Activated naive CD8-positive, alpha-beta T cell (primary cell): ENCODE results near the gene BRSK2.

Experiments used
- H3K27ac Mint-ChIP-seq: one replicate; pipeline ENCODE4 v1.8.0; 2021; ENCODE audit warnings: mixed read lengths
- H3K27me3 Mint-ChIP-seq: one replicate; pipeline ENCODE4 v1.8.0; 2021; ENCODE audit warnings: mixed read lengths
- H3K36me3 Mint-ChIP-seq: one replicate; pipeline ENCODE4 v1.8.0; 2021; ENCODE audit warnings: mixed read lengths
- H3K4me1 Mint-ChIP-seq: one replicate; pipeline ENCODE4 v1.8.0; 2021; ENCODE audit warnings: low read depth, mixed read lengths
- H3K4me3 Mint-ChIP-seq: one replicate; pipeline ENCODE4 v1.8.0; 2021; ENCODE audit warnings: mild to moderate bottlenecking, mixed read lengths
- H3K9me3 Mint-ChIP-seq: one replicate; pipeline ENCODE4 v1.8.0; 2021; ENCODE audit warnings: low read depth, mixed read lengths

BRSK2 gene

DNA sequence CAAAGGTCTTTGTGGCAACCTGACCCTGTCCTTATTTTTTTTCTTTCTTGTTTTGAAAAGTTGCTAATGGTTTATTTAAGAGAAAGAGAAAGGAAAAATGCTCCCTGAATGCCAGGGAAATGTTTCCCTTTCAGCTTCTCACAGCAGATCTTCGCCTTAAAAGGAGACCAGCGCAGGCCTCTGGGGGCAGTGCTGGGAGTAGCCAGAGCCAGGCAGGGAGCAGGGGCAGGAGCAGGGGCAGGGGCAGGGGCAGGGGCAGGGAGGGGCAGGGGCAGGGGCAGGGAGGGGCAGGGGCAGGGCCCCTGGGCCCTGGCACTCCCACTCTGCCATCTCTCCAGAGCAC lies 91.7 kb downstream of the BRSK2 start:
- Mint-ChIP-seq H3K4me1 (peaks cover 8% of the 10 kb centered on the region), H3K27me3 (no peaks in the 10 kb centered on the region), H3K36me3 (peaks cover 2% of the 10 kb centered on the region), H3K9me3 (no peaks in the 10 kb centered on the region), H3K4me3 (no peak overlapping the region), H3K27ac (no peak overlapping the region)

DNA sequence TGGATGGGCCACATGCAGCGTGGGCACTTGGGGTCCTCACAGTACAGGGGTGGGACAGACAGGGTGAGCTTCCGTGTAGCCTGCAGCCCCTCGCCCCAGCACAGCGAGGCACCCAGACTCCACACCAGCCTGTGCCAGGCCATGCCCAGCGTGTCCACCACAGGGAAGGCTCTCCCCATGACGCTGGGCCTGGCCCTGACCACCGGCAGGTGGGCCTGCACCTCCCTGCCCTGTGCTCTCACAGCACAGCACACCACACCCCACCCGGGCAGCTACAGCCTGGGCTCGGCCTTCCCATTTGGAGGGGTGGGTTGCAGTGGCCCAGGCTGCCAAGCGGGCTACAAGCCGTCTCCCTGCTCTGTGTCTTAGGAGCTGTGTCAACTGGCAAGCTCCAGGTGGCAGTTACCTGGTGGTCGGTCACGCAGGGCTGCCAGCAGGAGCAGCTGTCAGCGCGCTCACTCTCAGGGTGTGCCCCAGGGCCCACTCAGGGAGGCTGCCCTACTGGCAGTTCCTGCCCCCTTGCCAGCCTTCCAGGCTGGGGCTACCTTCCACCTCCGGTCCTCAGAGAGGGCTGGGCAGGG lies 92.2 kb downstream of the BRSK2 start:
- peaks cover 8% of the 10 kb centered on the region for H3K4me1 Mint-ChIP-seq

DNA sequence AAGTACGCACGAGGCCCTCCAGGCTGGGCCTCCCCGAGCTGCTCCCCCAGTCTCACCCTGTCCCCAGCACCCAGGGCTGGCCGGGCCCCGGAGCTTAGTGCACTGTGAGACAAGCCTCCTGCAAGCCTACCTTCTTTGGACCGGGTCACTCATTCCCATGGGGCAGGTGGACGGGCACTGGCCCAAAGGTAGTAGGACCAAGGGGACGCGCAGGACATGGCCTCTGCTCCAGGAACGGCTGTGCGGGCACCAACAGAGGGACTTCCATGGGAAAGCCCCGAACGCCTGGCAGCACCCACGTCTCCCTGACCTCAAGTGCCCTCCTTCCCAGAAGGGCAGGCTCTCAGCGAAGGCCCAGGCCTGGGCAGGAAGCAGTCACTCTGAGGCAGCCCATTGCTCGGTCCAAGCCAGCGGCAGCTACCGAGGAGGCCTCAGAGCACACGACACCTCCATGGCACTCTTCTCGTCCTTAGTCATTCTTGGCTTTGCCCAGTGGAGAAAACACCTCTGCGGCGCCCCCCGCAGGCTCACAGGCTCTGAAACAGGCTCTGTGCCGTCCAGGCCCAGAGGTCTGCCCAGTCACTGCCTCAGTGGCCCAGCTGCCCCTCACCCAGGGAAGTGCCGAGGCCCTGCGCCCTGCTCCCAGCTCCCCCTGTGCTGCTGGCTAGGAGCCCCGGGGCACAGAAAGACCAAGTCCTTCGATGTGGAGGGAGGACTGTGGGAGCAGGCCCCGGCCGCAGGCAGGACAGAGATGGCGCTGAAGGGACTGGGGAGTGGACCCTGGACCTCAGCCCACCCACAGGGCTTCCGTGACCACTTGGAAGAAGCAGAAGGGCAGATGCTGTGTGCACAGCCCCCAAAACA lies 93.1 kb downstream of the BRSK2 start:
- Mint-ChIP-seq H3K27ac (no peak overlapping the region), H3K9me3 (no peaks in the 10 kb centered on the region), H3K36me3 (peaks cover 2% of the 10 kb centered on the region), H3K27me3 (no peaks in the 10 kb centered on the region), H3K4me3 (no peak overlapping the region), H3K4me1 (peaks cover 13% of the 10 kb centered on the region)

More for the DNA sequence above, 92.2 kb downstream of the BRSK2 start:
- peaks cover 2% of the 10 kb centered on the region for H3K36me3 Mint-ChIP-seq
- no peak overlapping the region for H3K27ac Mint-ChIP-seq
- H3K4me3 Mint-ChIP-seq, result no peak overlapping the region
- H3K9me3 Mint-ChIP-seq, result no peaks in the 10 kb centered on the region
- H3K27me3 Mint-ChIP-seq, result no peaks in the 10 kb centered on the region

DNA sequence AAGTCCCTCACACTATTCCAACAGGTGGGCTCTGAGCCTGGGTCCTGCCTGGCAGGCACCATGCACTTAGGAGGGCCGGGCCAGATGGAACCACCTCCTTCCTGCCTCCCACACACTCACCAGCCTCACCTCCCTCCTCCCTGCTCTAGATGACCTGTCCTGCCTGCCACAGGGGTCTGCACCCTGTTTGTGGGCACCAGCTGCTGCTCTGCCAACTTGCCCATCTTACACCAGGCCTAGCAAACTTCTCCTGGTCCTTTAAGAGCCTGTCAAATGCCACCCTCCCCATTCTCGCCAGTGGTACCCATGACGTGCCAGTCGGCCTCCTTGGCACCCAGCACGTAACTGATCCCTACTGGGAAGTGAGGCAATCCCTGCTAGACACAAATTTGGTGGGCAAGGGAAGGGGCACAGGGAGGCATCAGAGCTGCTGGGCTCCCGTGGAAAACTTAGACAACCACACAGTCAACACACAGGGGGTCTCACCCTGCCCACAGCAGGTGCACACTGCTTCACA lies 93.8 kb downstream of the BRSK2 start:
- Mint-ChIP-seq H3K9me3 (no peaks in the 10 kb centered on the region), H3K4me3 (no peak overlapping the region), H3K36me3 (peaks cover 2% of the 10 kb centered on the region), H3K27me3 (no peaks in the 10 kb centered on the region), H3K4me1 (peaks cover 20% of the 10 kb centered on the region), H3K27ac (no peak overlapping the region)

DNA sequence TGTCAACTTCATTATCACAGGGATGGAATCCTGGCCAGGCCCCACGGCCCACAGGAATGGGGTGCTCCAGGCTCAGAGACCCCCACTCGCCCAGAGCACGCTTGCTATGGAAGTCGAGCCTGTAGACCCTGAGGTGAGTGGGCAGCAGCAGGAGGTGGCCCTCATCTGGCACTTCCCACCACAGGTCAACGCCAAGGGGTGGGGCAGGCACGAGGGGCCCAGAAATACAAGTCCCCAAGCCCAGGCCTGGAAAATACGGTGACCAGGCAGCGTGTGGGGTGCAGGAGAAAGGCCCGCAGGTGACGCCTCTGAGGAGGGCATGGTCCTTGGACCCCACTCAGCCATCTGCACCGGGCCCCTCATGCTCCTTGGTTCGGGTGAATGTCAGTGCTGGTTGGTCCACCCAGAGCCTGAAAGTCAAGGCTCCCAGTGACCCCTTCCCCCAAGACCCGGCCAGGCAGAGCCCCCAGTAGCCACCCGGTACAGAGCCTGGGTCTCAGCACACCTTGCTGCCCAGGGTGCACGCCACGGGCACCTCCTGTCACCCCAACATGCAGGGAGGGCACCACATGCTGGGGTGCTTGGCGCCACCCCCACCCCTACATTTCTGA lies 94.4 kb downstream of the BRSK2 start:
- H3K36me3 Mint-ChIP-seq, result no peaks in the 10 kb centered on the region
- H3K27ac Mint-ChIP-seq, result no peak overlapping the region
- H3K27me3 Mint-ChIP-seq, result no peaks in the 10 kb centered on the region
- no peaks in the 10 kb centered on the region for H3K9me3 Mint-ChIP-seq
- no peak overlapping the region for H3K4me3 Mint-ChIP-seq
- peaks cover 20% of the 10 kb centered on the region for H3K4me1 Mint-ChIP-seq

DNA sequence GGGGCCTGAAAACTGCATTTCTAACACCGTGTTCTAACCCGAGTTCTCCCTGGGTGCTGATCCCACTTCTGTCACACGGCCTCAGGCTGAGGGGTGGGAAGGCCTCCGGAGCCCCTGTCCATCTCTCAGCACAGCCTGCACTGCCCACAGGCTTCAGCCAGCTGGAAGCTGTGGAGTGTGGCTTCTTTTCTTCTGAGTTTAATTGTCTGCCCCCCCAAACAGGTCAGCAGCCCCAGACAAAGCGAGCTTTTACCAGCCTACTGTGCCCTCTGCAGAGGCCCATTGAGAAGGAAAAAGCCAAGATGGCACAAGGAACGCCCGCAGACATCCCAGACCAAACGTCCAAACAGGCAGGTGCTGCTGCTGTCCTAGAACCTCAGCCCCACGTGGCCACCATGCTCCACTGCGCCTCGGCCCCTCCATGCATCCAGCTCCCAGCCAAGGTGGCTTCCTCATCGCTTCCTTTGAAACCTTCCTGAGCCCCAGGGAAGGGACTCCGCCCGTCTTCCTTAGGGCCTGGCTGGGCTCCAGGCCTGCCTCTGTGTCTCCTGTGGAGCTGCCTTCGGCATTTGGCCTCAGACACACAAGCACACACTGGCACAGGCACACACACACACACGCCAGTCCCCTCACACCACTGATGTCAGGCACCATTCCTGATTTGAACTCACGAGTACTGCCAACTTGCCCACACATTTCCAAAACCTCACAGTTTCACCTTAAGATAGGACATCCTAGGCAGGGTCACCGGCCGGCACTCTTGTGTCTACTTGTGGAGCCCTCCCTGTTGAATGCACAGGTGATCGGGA lies 95.2 kb downstream of the BRSK2 start:
- no peaks in the 10 kb centered on the region for H3K9me3 Mint-ChIP-seq
- peak overlapping the region; percentile 46 for H3K27ac Mint-ChIP-seq
- no peaks in the 10 kb centered on the region for H3K36me3 Mint-ChIP-seq
- no peak overlapping the region for H3K4me3 Mint-ChIP-seq
- no peaks in the 10 kb centered on the region for H3K27me3 Mint-ChIP-seq
- H3K4me1 Mint-ChIP-seq, result peaks cover 24% of the 10 kb centered on the region

DNA sequence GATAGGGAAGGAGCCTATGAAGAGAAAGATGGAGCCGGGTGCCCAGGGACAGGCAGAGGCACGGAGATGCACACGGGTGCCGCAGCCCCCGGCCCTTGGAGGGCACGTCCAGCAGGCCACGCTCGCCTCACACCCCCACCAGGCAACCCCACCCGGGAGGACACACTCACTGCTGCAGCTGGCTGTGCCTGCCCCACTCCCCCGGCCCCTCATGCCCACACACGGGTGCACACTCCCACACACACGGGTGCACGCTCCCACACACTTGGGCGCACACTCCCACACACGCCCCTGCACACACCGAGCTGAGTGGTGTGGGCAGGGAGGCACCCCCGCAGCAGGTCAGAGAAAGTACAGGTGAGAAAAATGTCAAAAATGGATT lies 95.8 kb downstream of the BRSK2 start:
- H3K4me3 Mint-ChIP-seq, result no peak overlapping the region
- H3K36me3 Mint-ChIP-seq, result no peaks in the 10 kb centered on the region
- no peaks in the 10 kb centered on the region for H3K9me3 Mint-ChIP-seq
- peaks cover 24% of the 10 kb centered on the region for H3K4me1 Mint-ChIP-seq
- H3K27ac Mint-ChIP-seq, result peak overlapping the region; percentile 46
- H3K27me3 Mint-ChIP-seq, result no peaks in the 10 kb centered on the region

DNA sequence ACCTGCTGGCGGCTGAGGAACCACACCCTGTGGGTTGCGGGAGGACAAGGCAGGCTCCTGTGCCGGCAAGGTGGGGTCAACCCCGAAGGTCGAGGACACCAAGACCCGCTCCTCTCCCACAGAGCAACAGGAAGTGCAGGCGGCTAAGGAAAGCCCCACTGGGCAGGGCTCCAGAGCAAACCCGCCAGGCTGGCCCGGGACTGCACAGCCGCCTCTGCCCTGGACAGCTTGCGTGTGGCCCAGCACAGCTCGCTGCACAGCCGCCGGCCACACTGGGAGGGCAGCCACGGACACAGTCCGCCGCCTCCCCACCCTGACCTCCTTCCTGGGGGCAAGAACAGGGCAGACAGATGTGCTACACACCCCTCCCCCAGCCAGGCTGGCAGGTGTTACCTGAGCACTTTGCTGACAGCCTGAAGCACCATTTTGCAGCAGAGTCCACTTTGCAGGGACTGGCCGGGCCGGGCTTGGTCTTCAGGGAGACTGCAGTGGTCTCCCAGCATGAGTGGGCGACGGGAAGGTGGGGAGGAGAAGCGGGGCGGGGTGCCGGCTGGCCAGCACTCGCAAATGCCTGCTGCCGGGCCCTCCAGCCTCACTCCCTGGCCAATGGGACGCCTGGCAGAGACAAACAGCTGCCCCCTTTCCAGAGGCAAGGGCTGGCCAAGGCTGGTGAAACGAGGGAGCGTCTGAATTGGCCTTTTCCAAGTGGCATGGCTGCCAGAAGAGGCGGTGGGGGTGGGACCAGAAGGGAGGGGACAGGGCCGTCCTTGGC lies 96.5 kb downstream of the BRSK2 start, which contains the start of gene MOB2:
Gene MOB2 (minus strand): TSS at position 726 of the 772 bp plus-strand sequence. CDS start 223 bp downstream, at position 503.
- no peaks in the 10 kb centered on the region for H3K9me3 Mint-ChIP-seq
- no peaks in the 10 kb centered on the region for H3K36me3 Mint-ChIP-seq
- no peaks in the 10 kb centered on the region for H3K27me3 Mint-ChIP-seq
- H3K4me3 Mint-ChIP-seq, result no peak within 1 kb of the TSS
- peaks cover 24% of the 10 kb centered on the region for H3K4me1 Mint-ChIP-seq
- H3K27ac Mint-ChIP-seq, result peak within 1 kb of the TSS; percentile 28

DNA sequence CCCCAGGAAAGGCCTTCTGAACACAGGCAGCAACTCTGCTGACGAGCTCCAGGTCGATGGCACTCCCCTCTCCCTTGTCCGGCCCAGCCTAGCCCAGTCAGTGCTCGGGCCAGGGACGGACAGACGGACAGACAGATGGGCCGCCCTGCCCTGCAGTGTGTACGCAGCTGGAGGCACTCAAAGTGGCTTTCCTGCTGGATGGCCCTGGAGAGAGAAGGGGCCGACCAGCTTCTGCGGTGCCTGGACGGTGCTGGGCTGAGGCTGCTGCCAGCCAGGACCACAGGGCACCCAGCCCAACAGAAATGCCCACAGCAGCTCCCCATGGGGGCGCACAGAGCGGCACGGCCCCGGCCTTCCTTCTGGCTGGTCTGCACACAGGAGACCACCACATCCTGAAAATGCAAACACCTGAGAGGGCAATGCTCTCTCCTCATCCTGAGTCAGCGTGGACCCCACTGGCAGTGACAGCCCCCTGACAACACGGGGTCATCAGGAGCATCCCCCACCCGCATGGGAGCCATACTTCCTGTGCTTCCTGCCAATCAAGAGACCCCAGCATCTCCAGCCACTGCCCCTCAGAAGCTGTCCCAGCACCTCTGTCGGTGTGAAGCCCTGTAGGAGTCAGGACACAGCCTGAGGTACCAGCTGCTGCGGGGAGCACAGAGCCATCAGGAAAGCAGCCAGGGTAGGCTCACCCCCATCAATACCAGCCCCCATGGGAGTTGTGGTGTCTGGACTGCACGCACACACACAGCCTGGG lies 97.5 kb downstream of the BRSK2 start:
- Mint-ChIP-seq H3K9me3 (no peaks in the 10 kb centered on the region), H3K27me3 (no peaks in the 10 kb centered on the region), H3K4me3 (no peak overlapping the region), H3K4me1 (peaks cover 27% of the 10 kb centered on the region), H3K36me3 (no peaks in the 10 kb centered on the region), H3K27ac (no peak overlapping the region)

DNA sequence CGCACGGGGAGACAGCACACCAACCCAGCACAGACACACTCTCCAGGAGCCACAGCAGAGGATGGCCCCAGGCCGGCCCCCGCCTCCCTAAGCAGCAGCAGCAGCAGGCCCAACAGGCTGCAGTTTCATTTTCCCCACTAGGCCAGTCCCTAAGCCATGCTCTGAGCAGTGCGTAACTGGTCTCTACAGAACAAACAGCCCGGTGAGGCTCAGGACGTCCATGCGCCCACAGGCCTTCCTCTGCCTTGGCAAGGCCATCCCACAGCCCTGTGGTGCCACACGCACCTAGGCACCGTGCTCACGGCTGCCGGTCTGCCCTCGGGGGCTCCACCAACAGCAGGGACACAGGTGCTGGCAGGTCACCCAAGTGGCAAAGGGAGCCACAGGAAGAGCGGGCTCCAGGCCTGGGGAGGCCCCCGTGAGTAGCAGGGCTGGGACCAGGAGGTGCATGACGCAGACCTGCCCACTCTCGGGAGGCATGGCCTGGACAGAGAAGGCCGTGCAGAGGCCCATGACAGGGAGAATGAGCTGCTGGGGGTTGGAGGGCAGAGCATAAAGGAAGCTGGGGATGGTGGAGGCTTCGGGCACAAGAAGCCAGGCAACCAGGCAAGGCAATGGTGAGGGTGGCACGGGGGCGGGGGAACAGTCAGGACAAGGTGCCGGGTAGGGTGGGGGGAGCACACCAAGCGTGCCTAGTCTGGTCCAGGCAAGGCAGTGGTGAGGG lies 98.3 kb downstream of the BRSK2 start:
- Mint-ChIP-seq H3K27me3 (no peaks in the 10 kb centered on the region), H3K9me3 (no peaks in the 10 kb centered on the region), H3K4me3 (no peak overlapping the region), H3K4me1 (peaks cover 35% of the 10 kb centered on the region), H3K36me3 (no peaks in the 10 kb centered on the region), H3K27ac (no peak overlapping the region)

DNA sequence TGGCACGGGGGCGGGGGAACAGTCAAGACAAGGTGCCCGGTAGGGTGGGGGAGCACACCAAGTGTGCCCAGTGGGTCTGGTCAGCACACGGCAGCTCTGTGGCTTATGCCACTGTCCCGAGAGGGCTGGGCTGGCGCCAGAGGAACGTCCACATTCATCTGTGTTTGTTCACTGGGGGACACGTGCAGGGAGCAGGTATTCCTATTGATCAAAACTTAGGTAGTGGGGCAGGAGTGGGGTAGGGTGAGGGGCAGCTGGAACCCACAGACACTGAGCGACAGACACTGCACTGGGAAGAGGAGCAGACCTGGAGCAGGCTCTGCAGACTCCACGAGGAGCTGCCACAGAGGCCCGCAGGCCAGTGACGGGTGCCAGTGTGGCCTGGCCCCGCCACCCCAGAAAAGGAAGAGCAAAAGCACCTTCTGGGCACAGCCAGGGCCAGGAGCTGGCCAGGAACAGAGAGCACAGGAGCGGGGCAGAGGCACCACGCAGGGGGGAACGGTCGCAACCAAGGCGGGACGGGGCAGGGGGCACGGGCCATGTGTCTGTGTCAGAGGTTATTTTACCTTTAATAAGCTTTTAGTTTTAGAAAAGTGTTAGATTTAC lies 98.9 kb downstream of the BRSK2 start:
- H3K36me3 Mint-ChIP-seq, result no peaks in the 10 kb centered on the region
- no peaks in the 10 kb centered on the region for H3K27me3 Mint-ChIP-seq
- no peak overlapping the region for H3K27ac Mint-ChIP-seq
- peaks cover 39% of the 10 kb centered on the region for H3K4me1 Mint-ChIP-seq
- no peaks in the 10 kb centered on the region for H3K9me3 Mint-ChIP-seq
- no peak overlapping the region for H3K4me3 Mint-ChIP-seq

DNA sequence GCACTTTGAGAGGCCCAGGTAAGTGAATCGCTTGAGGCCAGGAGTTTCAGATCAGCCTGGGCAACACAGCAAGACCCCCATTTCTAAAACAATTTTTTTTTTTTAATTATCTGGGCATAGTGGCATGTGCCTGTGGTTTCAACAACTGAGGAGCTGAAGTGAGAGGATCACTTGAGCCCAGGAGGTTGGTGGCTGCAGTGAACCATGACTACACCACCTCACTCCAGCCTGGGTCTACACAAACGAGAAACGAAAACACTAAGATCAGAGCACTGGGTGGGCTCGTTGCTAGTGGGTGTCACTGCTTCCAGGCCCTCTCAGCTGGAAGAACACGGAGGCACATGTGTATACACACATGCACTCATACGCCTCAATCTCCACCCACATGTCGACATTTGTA lies 100.9 kb downstream of the BRSK2 start:
- H3K4me1 Mint-ChIP-seq, result peaks cover 47% of the 10 kb centered on the region
- H3K36me3 Mint-ChIP-seq, result no peaks in the 10 kb centered on the region
- no peak overlapping the region for H3K27ac Mint-ChIP-seq
- no peaks in the 10 kb centered on the region for H3K9me3 Mint-ChIP-seq
- H3K27me3 Mint-ChIP-seq, result no peaks in the 10 kb centered on the region
- H3K4me3 Mint-ChIP-seq, result no peak overlapping the region

DNA sequence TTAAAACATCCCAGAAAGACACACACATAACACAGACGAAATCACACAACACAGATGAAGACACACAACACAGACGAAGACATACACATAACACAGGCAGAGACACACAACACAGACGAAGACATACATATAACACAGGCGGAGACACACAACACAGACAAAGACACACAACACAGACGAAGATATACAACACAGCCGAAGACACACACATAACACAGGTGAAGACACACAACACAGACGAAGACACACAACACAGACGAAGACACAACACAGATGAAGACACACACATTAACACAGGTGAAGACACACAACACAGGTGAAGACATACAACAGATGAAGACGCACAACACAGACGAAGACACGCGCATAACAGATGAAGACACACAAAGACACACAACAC lies 101.6 kb downstream of the BRSK2 start:
- Mint-ChIP-seq H3K9me3 (no peaks in the 10 kb centered on the region), H3K27ac (no peak overlapping the region), H3K4me1 (peaks cover 54% of the 10 kb centered on the region), H3K27me3 (no peaks in the 10 kb centered on the region), H3K4me3 (no peak overlapping the region), H3K36me3 (no peaks in the 10 kb centered on the region)
